GM21515 (cell line): Measurements from ENCODE around the gene RFX7.
"Not testable (repeated sequence)": the region's sequence is repeated elsewhere in the genome, so short reads cannot be mapped to it uniquely, and the experiment has no call there.

ENCODE experiments used
- ATAC-seq: cut with Tn5 transposase; IDR thresholded peaks from one replicate; pipeline ENCODE4 v1.9.1; 2021; ENCODE audit not compliant: unreplicated experiment

RFX7 gene

GRCh38 chr15:56205061-56205876 is 38.4 kb downstream of the RFX7 start:
- no peak for ATAC-seq

GRCh38 chr15:56203312-56203922 is 40.3 kb downstream of the RFX7 start:
- not testable (repeated sequence) for ATAC-seq

GRCh38 chr15:56202701-56203100 is 41.0 kb downstream of the RFX7 start:
- no peak for ATAC-seq

- ATAC-seq = no peak
These were observed 44.6 kb downstream of the RFX7 start for GRCh38 chr15:56199038-56199437.

GRCh38 chr15:56194035-56194434 is 49.6 kb downstream of the RFX7 start:
- ATAC-seq = no peak

- ATAC-seq = no peak
These were observed 50.8 kb downstream of the RFX7 start for GRCh38 chr15:56192659-56193442.

- no peak for ATAC-seq
These were observed 56.0 kb downstream of the RFX7 start for GRCh38 chr15:56187665-56188064.

GRCh38 chr15:56185980-56186379 is 57.7 kb downstream of the RFX7 start:
- no peak for ATAC-seq

GRCh38 chr15:56184516-56184915 is 59.2 kb downstream of the RFX7 start:
- no peak for ATAC-seq

GRCh38 chr15:56180851-56181250 is 62.8 kb downstream of the RFX7 start:
- no peak for ATAC-seq

- no peak for ATAC-seq
These were observed 66.7 kb downstream of the RFX7 start for GRCh38 chr15:56176996-56177395.

- ATAC-seq = no peak
These were observed 67.9 kb downstream of the RFX7 start for GRCh38 chr15:56175788-56176187.

- no peak for ATAC-seq
These were observed 69.0 kb downstream of the RFX7 start for GRCh38 chr15:56174649-56175048.

GRCh38 chr15:56168394-56168793 is 75.3 kb downstream of the RFX7 start:
- no peak for ATAC-seq

GRCh38 chr15:56165234-56165633 is 78.4 kb downstream of the RFX7 start:
- no peak for ATAC-seq

GRCh38 chr15:56160966-56161365 is 82.7 kb downstream of the RFX7 start:
- no peak for ATAC-seq

GRCh38 chr15:56156877-56157276 is 86.8 kb downstream of the RFX7 start:
- no peak for ATAC-seq

- ATAC-seq = not testable (repeated sequence)
These were observed 88.4 kb downstream of the RFX7 start for GRCh38 chr15:56155278-56155677.

GRCh38 chr15:56154768-56155167 is 88.9 kb downstream of the RFX7 start:
- not testable (repeated sequence) for ATAC-seq

GRCh38 chr15:56150204-56150603 is 93.5 kb downstream of the RFX7 start:
- no peak for ATAC-seq

- no peak for ATAC-seq
These were observed 95.6 kb downstream of the RFX7 start for GRCh38 chr15:56148064-56148463.

- no peak for ATAC-seq
These were observed 96.9 kb downstream of the RFX7 start for GRCh38 chr15:56146756-56147155.
